Erythroblast (primary cell): ENCODE data around the gene LTBP3.
"Not testable (repeated sequence)": the region's sequence is repeated elsewhere in the genome, so short reads cannot be mapped to it uniquely, and the experiment has no call there.

ENCODE experiments used
- DNase-seq, 2 experiments: peaks; one replicate each; lab custom pipeline; 2025; lab: John Stamatoyannopoulos, UW
- GATA1 ChIP-seq: IDR thresholded peaks from 2 replicates; pipeline ENCODE4 v1.6.1; 2011; ENCODE audit warnings: low read depth, mild to moderate bottlenecking, control low read depth, low read length, moderate library complexity
- POLR2A ChIP-seq: IDR thresholded peaks from 2 replicates; pipeline ENCODE4 v1.6.1; 2011; ENCODE audit warnings: mild to moderate bottlenecking, low read length

LTBP3 gene

DNA sequence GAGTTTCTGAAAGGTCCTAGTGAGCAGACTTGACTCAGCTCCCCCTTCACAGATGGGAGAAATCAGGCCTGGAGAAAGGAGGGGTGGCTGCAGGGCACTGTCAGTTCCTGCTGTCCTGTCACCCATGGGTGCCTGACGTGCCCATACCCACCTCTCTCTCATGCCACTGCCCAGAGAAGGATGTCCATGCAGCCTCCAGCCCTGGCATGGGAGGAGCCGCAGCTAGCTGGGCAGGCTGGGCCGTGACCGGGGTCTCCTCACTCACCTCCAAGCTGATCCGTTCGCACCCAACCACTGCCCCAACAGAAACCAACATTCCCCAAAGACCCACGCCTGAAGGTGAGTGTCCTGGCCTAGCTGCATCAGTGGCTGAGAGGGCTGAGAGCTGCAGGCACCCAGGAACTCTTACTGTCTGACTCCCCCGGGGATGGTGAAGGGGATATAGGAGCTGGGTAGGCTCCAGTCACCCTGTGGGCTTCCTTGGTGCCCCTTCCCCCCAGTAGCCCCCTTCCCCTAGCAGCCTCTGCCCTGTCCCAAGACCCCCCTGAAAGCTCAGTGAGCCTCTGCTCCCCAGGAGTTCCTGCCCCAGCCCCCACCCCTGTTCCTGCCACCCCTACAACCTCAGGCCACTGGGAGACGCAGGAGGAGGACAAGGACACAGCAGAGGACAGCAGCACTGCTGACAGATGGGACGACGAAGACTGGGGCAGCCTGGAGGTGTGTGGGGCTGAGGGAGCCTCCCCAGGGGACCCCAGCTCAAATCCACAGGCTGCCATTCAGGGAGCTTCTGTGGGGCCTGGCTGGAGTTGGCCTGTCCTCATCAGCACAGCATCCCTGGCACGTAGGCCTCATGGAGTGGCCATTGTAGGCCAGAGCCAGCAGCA is 21.5 kb downstream of the LTBP3 start:
- no peak for TF ChIP-seq GATA1
- TF ChIP-seq POLR2A: no peak
- no peak for DNase-seq

DNA sequence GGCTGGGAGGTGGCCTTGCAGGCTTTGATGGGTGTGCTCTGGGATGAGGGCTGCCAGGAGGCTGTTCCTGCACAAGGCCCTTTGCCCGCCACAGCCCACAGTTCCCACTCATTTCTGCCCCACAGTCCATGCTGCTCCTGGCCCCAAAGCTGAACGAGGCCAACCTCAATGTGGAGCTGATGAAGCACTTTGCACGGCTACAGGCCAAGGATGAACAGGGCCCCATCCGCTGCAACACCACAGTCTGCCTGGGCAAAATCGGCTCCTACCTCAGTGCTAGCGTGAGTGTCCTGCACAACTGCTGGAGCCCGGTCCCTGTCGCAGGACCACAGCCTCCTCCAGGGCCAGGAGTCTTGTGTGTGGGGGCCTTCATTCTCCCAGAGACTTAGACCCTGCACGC is 23.1 kb downstream of the LTBP3 start:
- DNase-seq: no peak
- TF ChIP-seq POLR2A: no peak
- TF ChIP-seq GATA1: no peak

DNA sequence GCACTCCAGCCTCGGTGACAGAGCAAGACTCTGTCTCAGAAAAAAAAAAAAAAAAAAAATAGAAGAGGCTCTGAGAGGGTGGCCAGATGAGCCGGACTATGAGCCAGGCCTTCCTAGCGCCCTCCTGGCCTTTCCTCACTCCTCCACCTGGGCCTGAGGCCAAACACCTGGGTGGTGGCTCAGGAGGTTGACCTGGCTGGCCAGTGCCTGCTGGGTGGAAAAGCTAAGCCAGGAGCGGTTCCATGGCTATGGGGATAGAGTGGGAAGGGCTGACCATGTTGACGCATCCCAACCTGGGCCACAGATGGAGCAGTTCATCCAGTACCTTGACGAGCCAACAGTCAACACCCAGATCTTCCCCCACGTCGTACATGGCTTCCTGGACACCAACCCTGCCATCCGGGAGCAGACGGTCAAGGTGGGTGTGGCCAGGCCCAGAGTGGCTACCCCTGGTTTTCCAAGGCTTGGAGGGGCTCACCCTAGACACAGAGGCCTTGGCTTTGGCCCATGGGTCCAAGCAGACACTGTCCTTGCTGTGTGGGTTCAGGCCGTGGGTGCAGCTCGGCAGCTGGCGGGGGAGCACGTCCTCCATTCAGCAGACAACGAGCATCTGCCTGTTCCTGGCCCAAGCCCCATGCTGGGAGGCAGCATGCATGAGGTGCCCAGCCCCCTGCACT is 25.6 kb downstream of the LTBP3 start:
- DNase-seq: no peak
- TF ChIP-seq POLR2A (no peak), GATA1 (no peak)

DNA sequence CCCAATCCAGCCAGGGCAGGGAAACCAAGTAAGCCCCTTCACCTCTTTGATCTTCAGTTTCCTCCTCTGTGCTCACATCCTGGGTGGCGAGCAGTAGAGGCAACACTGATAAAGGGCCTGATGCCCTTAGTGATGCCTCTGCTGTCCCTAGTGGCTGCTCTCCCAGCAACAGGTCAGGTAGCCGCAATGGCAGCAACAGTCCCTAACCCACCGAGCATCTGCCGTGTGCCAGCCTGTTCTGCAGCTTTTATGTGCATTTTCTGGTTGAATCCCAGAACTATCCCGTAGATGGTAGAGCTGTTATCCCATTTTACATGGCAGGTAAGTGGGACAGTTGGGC is 28.0 kb downstream of the LTBP3 start:
- TF ChIP-seq GATA1 (no peak), POLR2A (no peak)

DNA sequence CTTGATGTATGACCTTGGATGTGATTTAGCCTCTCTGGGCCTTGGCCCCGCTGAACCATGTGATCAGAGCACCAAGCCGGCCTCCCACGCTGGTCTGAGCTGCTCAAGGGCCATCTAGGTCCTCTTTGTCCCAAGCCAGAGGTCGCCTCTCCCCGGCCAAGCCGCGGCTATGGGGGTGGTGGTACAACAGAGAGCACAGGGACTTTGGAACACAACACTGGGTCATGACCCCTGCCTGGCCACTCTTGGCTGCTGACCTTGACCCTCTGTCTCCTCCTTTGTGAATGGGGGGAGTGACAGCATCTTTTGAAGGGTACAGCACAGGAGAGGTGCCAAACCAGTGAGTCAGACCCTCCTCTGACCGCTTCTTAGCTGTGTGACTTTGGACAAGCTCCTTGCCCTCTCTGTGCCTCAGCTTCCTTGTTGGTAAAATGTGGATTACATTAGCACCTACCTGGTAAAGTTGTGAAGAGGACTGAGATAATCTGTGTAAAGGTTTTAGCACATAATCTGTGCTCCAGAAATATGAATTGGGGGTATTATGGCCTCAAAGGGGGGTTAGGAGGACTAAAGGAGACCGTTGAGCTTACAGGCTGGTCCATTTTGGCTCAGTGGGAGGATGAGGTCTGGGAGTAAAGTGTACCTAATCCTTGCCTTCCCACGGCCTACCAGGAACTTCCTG is 28.5 kb downstream of the LTBP3 start:
- DNase-seq: no peak
- TF ChIP-seq GATA1: no peak
- no peak for TF ChIP-seq POLR2A

More for the DNA sequence above, 28.0 kb downstream of the LTBP3 start:
- peak; percentile 34 to 45 for DNase-seq

DNA sequence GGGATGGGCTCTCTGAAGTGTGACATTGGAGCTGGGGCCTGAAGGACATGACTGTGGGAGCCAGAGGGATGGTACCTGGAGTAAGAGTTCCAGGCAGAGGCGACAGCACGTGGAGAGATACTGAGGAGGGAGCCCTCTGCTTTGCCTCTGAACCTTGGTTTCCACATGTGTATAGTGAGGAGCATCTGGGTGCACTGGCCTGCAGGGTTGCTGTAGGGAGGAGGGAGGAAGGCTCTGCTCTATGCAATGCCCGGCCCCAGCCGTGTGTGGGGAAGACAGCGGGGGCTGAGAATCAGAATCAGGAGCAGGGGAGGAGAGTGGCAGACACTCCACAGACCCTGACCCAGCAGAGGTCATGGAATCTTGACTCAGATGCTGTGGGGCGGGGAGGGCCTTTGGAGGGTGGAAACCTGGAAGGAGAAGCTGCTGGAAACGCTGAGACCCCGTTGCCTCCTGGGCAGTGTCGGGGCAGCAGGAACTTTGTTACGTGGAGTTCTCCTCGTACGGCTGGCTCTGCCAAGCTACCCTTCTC is 29.3 kb downstream of the LTBP3 start:
- DNase-seq: no peak
- TF ChIP-seq GATA1: no peak

DNA sequence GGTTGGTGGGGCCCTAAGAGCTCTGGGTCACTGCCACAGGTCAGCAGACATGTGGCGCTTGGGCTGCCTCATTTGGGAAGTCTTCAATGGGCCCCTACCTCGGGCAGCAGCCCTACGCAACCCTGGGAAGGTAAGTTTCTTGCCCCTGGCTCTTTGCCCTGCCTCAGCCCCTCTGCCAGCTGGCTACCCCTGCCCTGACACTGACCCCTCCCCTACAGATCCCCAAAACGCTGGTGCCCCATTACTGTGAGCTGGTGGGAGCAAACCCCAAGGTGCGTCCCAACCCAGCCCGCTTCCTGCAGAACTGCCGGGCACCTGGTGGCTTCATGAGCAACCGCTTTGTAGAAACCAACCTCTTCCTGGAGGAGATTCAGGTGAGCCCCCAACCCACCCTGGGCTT is 31.4 kb downstream of the LTBP3 start:
- no peak for DNase-seq
- no peak for TF ChIP-seq POLR2A
- no peak for TF ChIP-seq GATA1

DNA sequence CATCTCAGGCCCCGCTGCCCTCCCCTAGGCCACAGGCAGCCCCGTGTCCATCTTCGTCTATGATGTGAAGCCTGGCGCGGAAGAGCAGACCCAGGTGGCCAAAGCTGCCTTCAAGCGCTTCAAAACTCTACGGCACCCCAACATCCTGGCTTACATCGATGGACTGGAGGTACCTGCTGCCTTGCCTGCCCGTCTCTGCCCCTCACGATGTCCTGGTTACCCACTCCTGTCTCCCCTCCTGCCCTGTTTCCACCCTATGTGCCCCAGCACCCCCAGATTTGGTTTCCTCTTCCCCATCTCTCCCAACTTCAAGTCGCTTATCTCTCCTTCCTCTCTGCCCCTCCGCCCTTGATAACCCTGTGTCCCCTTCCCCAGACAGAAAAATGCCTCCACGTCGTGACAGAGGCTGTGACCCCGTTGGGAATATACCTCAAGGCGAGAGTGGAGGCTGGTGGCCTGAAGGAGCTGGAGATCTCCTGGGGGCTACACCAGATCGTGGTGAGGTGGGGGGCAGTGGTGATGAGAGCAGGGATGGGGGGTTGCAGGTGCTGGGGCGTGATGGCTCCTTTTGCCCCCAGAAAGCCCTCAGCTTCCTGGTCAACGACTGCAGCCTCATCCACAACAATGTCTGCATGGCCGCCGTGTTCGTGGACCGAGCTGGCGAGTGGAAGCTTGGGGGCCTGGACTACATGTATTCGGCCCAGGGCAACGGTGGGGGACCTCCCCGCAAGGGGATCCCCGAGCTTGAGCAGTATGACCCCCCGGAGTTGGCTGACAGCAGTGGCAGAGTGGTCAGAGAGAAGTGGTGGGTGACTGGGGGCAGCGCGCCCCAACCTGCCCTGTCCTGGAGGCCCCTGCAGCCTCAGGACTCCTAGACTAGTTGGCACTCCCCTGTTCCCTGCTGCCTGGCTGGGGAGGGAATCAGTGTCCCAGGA is 32.3 kb downstream of the LTBP3 start:
- no peak for TF ChIP-seq POLR2A
- TF ChIP-seq GATA1: no peak
- DNase-seq: no peak

DNA sequence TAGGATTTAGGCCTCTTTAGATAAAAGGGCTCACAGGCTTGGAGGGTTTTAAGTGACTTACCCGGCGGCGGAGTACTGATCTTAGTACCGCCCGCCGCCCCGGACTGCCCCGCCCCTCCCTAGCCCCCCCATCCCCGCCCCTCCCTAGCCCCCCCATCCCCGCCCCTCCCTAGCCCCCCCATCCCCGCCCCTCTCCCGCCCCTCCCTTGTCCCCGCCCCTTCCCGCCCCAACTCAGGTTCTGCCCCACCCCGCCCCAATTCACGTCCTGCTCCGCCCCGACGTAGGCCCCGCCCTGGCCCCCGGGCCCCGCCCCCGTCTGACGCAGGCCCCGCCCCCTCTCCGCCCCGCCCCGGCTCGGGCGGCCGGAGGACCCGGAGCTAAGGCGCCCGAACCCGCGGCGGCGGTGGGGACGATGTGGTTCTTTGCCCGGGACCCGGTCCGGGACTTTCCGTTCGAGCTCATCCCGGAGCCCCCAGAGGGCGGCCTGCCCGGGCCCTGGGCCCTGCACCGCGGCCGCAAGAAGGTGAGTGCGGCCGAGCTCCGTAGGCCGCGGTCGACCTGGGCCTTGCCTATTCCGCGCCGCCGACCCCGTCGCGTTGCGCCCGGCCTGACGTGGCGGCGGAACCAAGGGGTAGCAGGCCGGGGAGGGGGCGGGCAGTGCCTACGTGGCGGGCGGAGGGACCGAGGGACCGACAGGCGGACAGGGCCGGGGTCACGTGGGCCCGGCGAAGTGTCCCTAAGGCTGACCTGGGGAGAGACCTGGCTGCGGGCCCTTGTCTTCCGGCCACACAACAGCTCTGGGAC is 33.2 kb downstream of the LTBP3 start, which contains the start of gene SCYL1:
TSS of gene SCYL1 (plus strand) at position 343 of the 805 bp plus-strand sequence. CDS start at position 414, 71 bp downstream.
- TF ChIP-seq GATA1 (no peak), POLR2A (peak; percentile 30)
- DNase-seq: peak; percentile 85 to 93

DNA sequence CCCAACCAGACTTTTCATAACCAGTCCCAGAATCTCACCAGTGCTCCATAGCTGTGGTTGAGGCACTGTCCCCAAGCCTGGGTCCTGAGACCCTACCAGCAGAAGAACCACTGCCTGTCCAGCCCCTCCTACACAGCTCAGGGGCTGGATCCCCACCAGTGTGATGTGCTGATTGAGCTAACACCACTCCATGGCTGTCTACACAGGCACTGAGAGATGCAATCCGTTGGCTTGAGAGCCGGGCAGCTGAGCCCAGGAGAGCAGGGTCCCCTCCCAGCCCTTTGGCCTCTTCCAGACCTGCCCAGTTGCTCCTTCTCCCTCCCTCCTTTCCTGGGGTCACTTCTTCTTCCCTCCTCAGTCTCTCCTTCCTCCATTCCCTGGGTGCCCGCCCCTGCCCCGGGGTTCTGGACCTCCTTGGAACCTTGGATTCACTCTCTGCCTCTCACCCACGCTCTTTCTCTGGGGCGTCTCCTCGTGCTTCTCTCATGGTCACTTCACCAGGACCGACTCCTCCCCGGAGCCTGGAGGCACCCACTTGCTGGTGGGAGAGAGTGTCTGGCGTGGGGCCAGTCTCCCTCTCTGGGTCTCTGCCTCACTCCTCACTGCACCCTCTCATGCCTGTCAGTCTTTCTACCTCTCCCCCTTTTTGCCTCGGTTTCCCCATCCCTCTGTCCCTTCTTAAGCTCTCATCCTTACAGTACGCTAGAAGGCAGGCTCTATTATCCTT is 34.0 kb downstream of the LTBP3 start:
- TF ChIP-seq POLR2A (no peak), GATA1 (no peak)
- no peak for DNase-seq

DNA sequence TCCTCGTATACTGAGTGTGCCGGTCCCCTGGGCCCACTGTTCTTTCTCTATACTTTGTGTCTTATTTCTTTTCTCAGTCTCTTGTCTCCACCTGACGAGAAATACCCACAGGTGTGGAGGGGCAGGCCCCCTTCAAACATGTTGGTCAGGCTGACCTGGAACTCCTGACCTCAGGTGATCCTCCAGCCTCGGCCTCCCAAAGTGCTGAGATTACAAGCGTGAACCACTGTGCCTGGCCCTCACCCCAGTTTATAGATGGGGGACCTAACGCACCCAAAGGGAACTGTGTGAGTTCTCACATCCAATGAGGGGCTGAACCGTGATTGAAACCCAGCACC is 34.6 kb downstream of the LTBP3 start:
- DNase-seq: not testable (repeated sequence)

DNA sequence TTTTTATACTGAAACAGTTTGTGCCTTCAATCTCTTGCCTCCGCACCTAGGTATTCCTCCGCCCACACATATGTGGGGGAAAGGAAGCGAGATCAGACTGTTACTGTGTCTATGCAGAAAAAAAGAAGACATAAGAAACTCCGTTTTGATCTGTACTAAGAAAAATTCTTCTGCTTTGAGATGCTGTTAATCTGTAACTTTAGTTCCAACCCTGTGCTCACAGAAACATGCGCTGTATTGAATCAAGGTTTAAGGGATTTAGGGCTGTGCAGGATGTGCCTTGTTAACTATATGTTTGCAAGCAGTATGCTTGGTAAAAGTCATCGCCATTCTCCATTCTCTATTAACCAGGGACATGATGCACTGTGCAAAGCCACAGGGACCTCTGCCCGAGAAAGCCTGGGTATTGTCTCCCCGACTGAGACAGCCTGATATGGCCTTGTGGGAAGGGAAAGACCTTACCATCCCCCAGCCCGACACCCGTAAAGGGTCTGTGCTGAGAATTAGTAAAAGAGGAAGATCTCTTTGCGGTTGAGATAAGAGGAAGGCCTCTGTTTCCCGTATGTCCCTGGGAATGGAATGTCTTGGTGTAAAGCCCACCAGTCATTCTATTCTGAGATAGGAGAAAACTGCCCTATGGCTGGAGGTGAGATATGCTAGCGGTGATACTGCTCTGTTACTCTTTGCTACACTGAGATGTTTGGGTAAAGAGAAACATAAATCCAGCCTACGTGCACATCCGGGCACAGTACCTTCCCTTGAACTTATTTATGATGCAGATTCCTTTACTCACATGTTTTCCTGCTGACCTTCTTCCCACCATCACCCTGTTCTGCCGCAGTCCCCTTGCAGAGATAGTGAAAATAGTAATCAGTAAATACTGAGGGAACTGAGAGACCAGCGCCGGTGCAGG is 35.2 kb downstream of the LTBP3 start:
- DNase-seq: not testable (repeated sequence)

DNA sequence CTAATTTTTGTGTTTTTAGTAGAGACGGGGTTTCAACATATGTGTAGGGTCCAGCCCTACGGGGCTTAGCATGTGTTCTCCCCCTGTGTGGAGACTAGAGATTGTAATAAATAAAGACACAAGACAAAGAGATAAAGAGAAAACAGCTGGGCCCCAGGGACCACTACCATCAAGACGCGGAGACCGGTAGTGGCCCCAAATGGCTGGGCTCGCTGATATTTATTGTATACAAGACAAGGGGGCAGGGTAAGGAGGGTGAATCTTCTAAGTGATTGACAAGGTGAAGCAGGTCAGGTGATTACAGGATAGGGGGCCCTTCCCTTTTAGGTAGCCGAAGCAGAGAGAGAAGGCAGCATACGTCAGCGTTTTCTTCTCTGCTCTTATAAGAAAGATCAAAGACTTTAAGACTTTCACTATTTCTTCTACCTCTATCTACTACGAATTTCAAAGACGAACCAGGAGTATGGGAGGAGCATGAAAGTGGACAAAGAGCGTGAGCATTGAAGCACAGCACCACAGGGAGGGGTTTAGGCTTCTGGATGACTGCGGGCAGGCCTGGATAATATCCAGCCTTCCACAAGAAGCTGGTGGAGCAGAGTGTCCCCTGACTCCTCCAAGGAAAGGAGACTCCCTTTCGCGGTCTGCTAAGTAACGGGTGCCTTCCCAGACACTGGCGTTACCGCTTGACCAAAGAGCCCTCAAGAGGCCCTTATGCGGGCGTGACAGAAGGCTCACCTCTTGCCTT is 36.2 kb downstream of the LTBP3 start:
- not testable (repeated sequence) for DNase-seq

DNA sequence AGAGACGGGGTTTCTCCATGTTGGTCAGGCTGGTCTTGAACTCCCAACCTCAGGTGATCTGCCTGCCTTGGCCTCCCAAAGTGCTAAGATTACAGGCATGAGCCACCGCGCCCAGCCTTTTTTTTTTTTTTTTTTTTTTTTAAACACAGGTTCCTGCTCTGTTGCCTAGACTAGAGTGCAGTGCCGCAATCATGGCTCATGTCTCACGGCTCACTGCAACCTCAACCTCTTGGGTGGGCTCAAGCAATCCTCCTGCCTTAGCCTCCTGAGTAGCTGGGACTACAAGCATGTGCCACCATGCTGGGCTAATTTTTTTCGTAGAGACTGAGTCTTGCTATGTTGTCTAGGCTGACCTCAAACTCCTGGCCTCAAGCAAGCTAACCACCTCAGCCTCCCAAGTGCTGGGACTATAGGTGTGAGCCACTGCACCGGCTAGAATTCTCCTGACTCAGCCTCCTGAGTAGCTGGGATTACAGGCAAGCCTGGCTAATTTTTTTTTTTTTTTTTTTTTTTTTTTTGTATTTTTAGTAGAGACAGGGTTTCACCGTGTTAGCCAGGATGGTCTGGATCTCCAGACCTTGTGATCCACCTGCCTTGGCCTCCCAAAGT is 39.1 kb downstream of the LTBP3 start:
- not testable (repeated sequence) for DNase-seq
